ENCODE data around the gene SLIT3.

GRCh38 chr5:168790671-168791250 is 510.2 kb downstream of the SLIT3 start:
- TF ChIP-seq GATA2 (IDR thresholded peaks at IDR 0.05; ENCODE audit: low read depth, low read length) (no peak), GATA3 (IDR thresholded peaks at IDR 0.05; ENCODE audit: low read depth, low read length) (no peak)

All from SH-SY5Y (cell line).